HG03060 (cell line): ENCODE data around the gene SGCB.

Experiments
- ATAC-seq: cut with Tn5 transposase; IDR thresholded peaks from one replicate; pipeline ENCODE4 v1.9.1; 2021; ENCODE audit warnings: low read depth, moderate number of reproducible peaks; ENCODE audit not compliant: unreplicated experiment

Gene SGCB

DNA sequence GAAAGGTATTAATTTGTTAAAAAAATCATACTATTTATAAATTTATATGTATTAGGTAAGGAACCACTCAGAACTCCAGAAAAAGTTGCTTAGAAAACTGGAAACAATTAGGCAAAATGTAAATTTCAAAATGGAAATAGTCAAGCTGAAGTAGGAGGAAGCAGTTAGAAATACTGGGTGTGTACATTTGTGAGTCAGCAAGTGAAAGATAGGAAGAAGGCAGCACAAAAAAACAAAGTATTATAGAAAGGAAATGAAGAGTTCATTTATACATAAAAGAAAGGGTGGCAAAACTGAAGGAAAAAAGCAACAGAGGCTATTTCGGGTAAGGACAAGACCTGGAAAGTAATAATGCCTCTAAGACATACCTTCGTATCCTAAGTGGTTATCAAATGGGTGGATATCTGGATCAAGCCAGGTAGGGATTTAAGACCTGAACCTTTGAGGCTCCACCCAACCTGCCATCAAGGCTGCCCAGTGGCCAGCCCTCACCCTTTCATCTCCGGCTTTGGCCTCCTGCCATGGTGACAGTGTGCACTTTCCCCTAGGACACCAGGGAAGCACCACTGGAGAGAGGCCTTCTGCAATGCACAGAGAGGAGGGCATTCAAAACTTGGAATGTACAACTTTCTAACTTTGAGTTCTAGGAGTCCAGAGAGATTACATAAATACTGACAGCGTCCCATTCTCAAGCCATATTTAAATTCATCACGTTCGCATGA is 18.0 kb downstream of the SGCB start, which contains the start of gene LRRC66:
Gene LRRC66 (minus strand): TSS at position 428 of the 722 bp plus-strand sequence. CDS start 2,750 bp downstream, outside the sequence.
- no peak for ATAC-seq

DNA sequence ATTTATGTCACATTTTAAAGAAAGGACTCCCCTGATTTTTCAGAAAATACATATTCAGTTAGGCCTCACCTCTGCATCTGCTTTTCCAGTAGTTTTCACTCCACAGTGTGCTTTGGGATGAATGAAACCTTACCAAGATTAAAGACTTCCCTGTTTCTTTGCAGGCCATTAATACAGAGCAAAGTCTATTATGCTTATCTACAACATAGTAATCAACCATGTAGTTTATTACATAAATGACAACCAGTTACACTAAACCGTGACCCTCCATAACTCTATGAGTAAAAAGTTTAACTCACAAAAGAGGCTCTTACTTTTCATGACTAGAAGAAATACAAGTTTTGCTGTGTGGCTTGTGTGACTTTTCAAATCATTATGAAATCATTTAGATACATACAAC is 20.3 kb downstream of the SGCB start:
- ATAC-seq, result no peak

DNA sequence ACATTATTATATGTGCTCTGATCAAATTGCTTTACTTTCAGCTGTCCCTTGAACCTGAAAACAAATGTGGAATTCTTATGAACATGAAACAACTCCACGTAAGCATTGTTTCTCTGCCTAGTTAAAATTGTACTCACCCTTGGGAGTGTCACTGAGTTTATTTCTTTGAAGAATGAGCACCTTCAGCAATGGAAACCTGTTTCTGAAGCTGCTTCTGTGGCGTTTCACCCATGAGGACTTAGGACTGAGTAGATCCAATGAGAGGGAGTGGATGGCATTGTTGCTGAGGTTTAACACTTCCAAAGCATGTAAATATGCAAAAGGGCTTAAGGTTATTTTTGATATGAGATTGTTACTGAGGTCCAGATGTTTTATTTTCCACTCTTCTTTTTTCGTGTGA is 21.1 kb downstream of the SGCB start:
- no peak for ATAC-seq

DNA sequence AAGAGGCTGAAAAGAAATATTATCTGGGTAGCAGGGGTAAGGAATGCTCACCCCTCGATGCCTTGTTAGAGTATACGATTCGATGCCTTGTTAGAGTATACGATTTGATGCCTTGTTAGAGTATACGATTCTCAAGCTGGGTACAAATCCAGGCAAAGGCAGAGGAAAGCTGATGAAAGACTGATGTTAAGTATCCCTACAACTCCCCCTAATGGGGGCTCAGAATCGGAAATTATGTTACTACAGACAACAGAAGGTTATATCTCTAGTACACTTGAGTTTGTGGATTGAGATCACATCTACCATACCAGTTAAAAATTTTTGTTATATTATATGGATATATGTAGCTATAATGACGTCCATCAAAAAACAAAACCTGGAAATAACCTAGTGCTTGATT is 22.7 kb downstream of the SGCB start:
- no peak for ATAC-seq

DNA sequence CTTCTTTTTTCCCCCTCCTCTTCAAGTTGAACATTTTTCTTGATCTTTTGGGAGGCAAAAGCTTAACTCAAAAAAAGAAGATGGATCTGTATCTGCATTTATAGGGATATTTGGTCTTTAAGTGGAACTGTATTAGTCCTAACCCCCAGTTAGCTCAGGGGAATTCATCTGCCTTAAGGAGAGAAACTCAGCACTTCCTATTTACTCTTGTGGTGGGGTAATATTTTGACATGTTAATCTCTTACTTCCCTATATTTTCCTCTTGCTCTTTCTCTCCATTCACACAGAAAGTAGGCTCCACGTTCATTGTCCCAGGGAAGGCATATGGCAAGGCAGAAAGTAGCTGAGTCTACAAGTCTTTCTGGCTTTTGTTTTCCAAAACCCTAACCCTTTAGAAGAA is 23.2 kb downstream of the SGCB start:
- no peak for ATAC-seq

DNA sequence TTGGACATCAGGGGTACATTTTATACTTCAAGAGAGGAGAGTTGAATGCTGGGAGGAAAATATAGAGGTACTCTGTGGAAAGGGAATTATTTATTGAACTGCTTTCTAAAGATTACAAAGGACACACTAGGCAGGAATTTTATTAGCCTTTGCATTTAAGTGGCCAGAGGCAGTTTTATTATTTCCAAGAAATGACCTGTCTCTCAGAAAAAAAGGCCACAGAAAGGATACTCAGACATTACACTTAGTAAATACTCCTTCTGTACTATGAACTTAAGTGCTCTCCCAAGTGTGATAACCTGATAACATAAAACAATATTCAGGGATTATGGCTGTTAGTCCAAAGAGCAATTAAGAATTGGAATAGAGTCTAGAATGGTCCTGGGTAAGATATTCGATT is 25.4 kb downstream of the SGCB start:
- no peak for ATAC-seq

DNA sequence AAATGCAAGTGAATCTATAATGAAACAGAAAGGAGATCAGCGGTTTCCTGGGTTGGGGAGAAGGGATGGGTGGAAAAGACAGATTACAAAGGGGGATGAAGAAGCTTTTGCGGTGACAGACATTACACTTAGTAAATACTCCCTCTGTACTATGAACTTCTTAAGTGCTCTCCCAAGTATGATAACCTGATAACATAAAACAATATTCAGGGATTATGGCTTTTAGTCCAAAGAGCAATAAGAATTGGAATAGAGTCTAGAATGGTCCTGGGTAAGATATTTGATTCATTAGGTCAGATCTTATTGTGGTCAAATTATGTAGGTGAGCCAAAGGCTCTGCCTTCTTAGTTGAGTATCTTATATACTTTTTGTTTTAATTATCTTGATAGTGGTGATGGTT is 27.1 kb downstream of the SGCB start:
- ATAC-seq, result no peak

DNA sequence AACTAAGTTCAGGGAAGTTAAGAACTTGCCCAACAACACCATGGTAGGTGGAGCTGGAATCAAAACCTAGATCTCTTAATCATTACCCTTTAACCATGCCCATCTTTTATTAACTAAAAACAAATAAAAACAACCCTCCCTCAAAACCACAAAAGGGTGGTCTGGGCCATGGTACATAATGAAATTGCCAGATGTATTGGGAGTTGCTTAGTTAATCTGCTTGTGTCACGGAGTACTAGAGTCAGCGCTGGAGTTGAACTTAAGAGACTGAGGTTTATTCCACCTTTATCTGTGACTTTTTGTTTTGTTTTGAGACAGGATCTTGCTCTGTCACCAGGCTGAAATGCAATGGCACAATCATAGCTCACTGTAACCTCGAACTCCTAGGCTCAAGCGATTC is 31.2 kb downstream of the SGCB start:
- no peak for ATAC-seq

DNA sequence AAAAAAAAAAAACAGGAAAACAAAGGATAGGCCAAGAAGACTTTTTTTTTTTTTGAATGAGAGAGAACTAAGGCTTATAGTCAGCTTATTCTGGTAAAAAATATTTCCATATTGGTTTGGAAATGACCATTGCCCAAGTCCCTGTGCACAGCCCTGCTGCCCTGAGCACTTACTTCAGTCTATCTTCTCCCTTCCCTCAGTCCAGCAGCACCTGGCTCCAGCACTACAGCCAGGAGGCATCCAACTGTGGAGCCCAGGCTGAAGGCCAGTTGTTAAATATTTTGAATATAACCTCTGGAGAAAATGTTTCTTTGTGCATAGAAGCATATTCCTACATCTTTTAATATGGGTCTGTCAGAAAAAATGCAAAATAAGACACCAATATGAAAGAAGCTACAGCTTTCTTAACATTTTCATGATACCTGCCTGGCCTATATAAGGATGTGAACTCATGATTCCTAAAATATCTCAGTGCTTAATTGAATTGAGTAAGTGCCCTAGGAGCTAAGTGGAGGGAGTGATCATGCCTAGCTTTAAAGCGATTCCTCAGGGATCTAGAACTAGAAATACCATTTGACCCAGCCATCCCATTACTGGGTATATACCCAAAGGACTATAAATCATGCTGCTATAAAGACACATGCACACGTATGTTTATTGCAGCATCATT is 32.4 kb downstream of the SGCB start:
- no peak for ATAC-seq

DNA sequence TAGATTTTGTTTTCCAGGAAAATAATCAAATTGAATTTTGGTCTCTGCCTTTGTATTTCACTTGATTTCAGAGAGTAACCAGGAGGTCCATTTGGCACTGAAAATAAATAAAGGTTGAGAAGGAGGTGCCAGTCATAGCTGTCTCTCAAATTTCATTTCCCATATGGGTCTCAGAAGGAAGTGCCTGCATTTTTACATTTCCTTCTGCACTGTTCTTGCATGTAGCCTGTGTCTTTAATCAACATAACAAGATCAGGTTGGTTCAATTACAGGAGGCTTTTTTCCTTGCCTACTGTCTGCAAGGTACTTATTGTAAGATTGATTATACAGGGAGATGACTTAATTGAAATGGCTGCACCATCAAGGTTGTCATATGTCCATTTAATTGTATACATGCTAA is 33.7 kb downstream of the SGCB start:
- ATAC-seq, result no peak

DNA sequence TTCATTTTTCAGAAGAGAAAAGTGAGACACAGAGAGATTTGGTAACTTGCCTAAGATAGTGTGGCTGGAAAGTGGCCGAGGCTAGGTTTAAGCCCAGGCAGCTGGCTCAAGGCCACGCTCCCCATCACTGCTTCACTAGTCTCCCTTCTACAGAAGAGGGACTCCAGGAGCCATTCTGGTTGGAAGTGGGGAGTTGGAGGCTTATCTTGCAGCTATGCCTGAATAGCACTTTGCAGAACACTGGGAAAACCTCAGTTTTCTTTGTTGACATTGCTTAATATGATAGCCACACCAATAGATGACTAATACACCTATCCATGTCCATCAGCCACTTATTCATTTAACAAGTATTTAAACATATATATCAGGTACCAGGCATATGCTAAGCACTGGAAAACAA is 36.5 kb downstream of the SGCB start:
- ATAC-seq, result no peak

DNA sequence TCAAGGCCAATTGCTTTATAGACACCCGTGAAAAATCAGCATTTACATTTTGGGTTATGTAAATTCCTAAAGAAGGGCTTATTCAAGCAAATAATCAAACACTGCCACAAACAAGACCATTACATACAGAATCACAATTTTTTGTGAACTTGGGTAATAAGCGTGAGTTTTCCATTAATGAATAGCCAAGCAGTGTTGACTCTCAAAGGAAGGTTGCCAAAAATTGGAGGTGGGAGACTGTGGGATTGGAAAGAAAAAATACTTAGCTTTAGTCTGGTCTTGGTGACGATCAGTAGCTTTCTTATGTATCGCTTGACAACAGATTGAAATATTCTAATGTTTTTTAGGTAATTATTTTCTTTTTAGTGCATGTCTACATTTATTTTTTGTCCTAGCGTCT is 38.8 kb downstream of the SGCB start:
- no peak for ATAC-seq

DNA sequence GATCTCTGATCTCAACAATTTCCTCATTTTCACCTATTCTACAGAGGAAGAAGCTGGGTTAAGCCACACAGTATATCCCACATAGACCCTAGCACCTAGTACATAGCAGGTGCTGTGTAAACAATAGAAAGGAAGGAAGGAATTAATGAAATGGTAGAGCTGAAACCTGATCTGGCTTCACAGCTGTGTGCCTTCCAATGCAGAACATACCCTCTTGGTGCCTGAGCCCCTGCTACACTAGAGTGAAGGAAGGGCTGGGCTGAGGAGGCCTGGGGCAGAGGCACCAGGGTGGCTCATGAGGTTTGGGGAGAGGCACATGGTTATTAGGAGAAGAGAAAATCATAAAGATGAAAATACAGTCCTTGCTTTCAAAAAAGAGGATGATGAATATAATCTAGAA is 39.3 kb downstream of the SGCB start:
- ATAC-seq, result no peak

DNA sequence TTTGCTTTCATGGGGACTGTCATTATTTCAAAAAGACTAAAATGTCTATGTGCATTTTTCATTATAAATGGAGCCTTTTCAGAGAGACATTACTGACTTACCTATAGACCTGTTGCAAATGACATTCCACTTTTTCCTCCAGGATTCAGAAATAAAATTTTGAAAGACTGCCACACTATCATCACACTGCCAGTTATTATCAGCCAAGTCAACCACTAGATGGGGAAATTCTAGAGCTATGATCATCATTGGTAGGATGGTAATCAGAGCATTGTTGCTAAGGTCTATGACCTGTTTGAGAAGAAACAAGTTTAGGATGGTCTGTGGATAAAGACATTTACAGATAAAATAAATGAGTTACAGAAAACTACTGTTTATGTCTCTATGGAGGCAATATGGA is 40.5 kb downstream of the SGCB start:
- no peak for ATAC-seq

DNA sequence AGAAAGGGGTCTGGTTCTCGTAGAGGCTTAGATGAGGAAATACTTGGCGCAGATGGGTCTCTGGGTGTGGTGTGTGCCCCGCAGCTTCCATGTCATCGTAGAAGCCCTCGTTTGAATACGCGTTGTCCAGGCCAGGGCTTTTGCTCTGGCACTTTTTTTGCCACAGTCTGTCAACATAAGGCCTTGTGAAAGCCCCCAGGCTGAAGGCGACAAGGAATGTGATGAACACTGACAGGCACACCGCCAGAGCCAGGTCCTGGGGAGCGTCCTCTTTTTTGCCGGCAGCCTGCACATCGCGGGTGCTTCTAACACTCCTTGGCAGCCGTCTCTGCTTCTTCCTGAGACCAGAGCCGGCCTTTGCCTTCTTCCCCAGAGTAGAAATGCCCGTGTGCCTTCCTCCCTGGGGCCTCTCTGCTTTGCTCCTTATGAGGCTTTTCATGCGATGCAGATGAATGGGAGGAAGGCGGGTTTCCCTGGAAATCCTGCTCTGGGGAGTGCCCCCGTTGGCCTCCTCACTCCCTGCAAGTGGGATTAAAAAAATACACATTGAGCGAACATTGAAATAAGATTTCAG is 42.4 kb downstream of the SGCB start:
- no peak for ATAC-seq
